ENCODE results near the gene RPRD2.

- TF ChIP-seq CTCF (IDR thresholded peaks at IDR 0.05), result no peak
- TF ChIP-seq POLR2A (IDR thresholded peaks at IDR 0.05), result no peak
These were observed 110.9 kb downstream of the RPRD2 start for GRCh38 chr1:150474869-150475268.
